ENCODE measurements around the gene CD80.

DNA sequence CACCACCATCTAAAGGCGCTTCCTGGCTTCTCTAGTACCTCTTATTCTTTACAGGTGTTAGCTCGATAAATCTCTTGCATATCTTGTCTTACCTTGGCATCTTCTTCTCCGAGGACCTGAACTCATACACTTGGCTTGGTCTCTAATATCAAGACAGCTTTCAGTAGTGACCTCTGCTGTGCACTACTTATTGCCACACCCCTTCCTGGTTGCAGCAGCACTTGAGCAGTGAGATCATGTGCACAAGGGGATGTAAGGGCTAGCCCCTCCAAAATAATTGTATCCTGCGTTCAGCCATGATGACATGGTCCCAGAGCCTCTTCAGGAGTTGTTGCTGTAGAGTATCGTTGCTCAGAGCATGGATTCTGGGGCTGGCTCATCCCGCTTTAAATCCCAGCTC is 37.0 kb upstream of the CD80 start:
- no peak for TF ChIP-seq TCF12 (IDR thresholded peaks at IDR 0.05; ENCODE audit: low read depth)
- TF ChIP-seq MAX (IDR thresholded peaks at IDR 0.05), result no peak
- TF ChIP-seq RAD21 (IDR thresholded peaks at IDR 0.05; ENCODE audit: low read depth), result no peak

Measured in Ishikawa (cell line).